ENCODE results near the gene UBE2C. TPM values are rescaled to one million over a fixed set of nuclear protein-coding genes. Genes with fewer than 3 reads are reported as not detected.
"Not testable (repeated sequence)": the region's sequence is repeated elsewhere in the genome, so short reads cannot be mapped to it uniquely, and the experiment has no call there.

Gene UBE2C
- total RNA-seq, 1 donor from 2014 or later = 0.96 TPM

DNA sequence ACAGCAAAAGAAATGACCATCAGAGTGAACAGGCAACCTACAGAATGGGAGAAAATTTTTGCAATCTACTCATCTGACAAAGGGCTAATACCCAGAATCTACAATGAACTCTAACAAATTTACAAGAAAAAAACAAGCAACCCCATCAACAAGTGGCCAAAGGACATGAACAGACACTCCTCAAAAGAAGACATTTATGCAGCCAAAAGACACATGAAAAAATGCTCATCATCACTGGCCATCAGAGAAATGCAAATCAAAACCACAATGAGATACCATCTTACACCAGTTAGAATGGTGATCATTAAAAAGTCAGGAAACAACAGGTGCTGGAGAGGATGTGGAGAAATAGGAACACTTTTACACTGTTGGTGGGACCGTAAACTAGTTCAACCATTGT, 14.9 kb upstream of the UBE2C start:
- ATAC-seq; DNase-seq (ENCODE audit: low spot score): not testable (repeated sequence)

GRCh38 chr20:45797955-45798354, 14.5 kb upstream of the UBE2C start:
- ATAC-seq; DNase-seq (ENCODE audit: low spot score): not testable (repeated sequence)

DNA sequence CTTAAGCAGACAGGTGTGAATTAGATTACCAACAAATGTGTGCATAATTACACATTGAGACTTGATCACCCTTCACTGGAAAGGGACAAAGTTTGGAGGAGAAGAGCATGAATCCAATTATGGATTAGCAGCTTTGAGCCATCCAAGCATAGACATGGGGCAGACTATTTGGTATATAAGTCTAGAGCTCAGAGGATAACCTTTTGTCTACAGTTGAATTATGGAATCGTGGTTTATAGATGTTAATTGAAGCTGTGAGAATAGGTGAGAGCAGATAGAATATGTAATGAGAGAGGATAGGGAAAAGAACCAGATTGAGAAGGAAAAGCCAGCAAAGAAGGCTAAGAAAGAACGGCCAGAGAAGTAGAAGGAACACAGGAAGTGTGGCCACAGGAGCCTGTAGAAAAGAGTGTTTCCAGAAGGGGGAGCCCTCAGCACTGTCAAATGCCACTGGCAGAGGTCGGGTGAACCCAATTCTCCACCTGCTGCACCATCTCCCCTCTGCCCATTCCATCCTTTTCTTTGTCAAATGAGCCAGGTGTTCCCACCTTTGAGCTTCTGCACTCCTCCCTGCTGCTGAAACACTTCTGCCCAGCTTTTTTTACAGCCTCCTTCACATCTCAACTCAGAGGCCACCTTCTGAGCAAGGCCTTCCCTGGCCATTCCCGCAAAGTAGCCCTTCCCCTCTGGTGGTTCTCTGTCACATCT, 13.4 kb upstream of the UBE2C start:
- no peak for DNase-seq (ENCODE audit: low spot score)
- ATAC-seq = peak; percentile 93

- no peak for ATAC-seq
- no peak for DNase-seq (ENCODE audit: low spot score)
Observed at GRCh38 chr20:45801851-45802250, 10.6 kb upstream of the UBE2C start.

- no peak for ATAC-seq
- no peak for DNase-seq (ENCODE audit: low spot score)
Observed at GRCh38 chr20:45810191-45810970, 2.1 kb upstream of the UBE2C start.

- DNase-seq (ENCODE audit: low spot score) (no peak), ATAC-seq (no peak)
Observed at GRCh38 chr20:45813006-45813340, 529 bp downstream of the UBE2C start.

- ATAC-seq (no peak), DNase-seq (ENCODE audit: low spot score) (no peak)
Observed at GRCh38 chr20:45813489-45813888, 1.0 kb downstream of the UBE2C start.

- DNase-seq (ENCODE audit: low spot score) = no peak
- no peak for ATAC-seq
Observed at GRCh38 chr20:45814314-45814713, 1.9 kb downstream of the UBE2C start.

DNA sequence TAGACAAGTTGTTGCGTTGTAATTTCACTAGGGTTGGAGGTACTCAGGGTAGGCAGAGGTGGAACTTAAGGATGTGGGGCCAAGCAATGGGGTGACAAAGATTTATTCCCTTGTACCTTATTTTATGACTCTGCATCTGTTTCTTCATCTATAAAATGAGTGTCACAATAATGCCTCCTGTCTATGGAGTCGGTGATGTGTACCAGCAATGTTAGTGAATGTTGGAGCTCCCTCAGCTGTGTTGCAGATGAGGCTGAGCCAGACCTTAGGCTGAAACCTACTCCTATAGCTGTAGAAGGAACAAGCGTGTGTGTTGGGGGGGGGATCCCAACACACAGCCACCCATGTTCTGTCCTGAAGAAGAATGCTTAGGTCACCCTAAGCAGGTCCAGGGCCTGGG, 4.5 kb downstream of the UBE2C start:
- DNase-seq (ENCODE audit: low spot score) = no peak
- ATAC-seq = no peak

DNA sequence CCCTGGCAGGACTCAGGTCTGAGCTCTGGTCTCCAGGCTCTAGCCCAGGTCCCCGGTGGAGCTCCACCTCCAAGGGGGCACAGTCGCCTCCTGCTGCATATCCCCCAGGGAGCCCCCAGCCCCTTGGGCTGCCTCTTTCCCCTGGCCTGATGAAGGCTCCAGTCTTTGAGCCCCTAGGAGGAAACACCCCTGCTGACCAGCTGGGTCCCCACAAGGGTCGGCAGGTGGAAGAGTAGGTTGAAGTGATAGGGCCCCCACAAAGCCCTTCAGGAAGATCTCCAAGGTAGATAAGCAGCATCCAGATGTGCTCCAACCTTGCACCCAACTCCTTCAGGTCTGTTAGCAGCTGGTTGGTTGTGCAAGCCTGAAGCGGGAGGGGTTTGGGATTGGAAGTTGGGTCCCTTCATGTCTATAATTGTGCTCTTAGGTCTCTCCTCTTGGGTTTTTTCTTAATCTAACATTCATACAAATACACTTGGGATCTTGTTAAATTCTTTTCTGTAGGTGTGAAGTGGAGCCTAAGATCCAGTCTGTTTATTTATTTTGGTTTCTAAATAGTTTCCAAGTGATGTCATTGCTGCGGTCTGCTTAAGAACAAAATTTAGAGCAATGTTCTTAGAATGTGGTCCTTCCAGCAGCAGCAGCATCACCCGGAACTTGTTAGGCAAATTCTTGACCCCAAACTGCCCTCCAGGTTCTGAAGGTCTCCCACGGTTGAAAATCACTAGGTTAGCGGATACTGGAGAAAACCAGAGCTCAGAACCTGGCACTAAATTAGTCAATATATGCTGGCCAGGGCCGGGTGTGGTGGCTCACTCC, 5.1 kb downstream of the UBE2C start:
- DNase-seq (ENCODE audit: low spot score) (no peak), ATAC-seq (no peak)

- ATAC-seq = no peak
- no peak for DNase-seq (ENCODE audit: low spot score)
Observed at GRCh38 chr20:45818239-45818638, 5.8 kb downstream of the UBE2C start.

GRCh38 chr20:45819466-45819865, 7.0 kb downstream of the UBE2C start:
- DNase-seq (ENCODE audit: low spot score) (no peak), ATAC-seq (no peak)

GRCh38 chr20:45821947-45822346, 9.5 kb downstream of the UBE2C start:
- ATAC-seq = no peak
- DNase-seq (ENCODE audit: low spot score) = no peak

DNA sequence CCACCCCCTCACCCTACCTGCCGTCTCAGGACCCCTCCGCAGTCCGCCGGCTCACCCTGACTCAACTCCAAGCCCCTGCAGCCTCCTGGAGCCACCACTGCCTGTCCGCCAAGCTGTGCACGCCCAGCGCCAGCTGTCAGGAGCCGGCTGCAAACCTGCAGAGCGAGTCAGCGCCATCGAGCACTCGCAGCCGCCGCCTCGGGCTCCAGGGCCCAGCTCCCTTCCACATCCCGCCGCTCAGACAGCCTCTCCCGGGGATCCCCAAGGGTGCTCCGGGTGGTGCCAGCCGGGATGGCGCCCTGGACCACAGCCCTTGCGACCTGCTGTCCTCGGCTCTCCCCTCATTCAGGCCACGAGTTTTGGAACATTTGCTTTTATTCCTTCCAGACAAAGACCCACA, 10.4 kb downstream of the UBE2C start:
- no peak for DNase-seq (ENCODE audit: low spot score)
- ATAC-seq = no peak

GRCh38 chr20:45823949-45824835, 11.7 kb downstream of the UBE2C start:
- peak; percentile 89 for ATAC-seq
- DNase-seq (ENCODE audit: low spot score) = no peak

DNA sequence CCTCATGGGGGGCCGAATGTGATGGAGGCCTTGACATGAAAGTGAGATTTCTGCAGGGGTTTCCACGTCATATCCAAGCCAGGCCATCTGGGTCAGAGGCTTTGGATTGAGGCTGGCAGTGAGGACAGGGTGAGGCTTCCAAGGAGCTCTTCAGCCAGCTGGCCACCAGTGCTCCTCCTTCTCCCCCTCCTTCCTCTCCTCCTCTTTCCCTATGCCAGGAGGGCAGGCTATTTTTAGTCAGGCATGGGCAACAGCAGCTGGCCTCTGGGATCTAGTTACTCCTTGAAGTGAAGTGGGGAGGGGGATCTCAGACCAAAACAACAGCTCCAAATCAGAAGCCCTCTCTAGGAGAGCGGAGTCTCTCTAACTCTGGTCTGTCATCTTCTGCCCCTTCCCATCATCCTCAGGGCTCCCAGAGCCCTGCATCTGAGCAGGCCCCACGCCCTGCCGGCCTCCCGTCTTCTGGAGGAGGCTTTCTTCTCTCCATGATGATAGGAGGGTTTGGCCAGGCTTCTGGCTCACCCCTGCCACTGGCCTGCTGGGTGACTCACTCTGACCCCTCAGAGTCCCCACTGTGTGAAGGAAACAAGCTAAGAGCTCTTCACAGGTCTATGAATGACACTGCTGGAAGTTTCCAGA, 14.1 kb downstream of the UBE2C start:
- ATAC-seq (no peak), DNase-seq (ENCODE audit: low spot score) (no peak)

- ATAC-seq (no peak), DNase-seq (ENCODE audit: low spot score) (no peak)
Observed at GRCh38 chr20:45827030-45827652, 14.7 kb downstream of the UBE2C start, which contains the start of gene TNNC2. Gene TNNC2 (minus strand): TSS chr20:45827312. CDS start chr20:45827248, 64 bp downstream.

GRCh38 chr20:45827712-45828111, 15.3 kb downstream of the UBE2C start:
- no peak for DNase-seq (ENCODE audit: low spot score)

DNA sequence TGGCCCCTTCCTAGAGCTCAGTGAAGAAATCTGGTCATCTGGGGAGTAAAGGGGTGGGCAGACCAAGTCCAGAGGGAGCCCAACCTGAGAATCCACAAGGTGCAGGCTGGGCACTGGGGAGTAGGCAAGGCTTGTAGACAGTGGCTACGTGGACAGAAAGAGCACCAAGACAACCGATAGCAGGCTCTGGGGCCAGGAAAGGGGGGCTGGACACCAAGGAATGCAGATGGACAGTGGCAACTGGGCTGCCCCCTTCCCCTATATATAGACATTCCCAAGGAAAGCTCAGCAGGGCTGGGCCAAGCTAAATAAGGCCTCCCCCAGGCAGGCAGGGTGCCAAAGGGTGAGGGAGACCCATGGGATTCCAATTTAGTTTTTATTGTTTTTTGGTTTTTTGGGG, 16.1 kb downstream of the UBE2C start:
- no peak for ATAC-seq

More at GRCh38 chr20:45827712-45828111, 15.3 kb downstream of the UBE2C start:
- no peak for ATAC-seq

More for the DNA sequence above, 16.1 kb downstream of the UBE2C start:
- no peak for DNase-seq (ENCODE audit: low spot score)

Measured in left lobe of liver (tissue), 2 donors.